Esophagus muscularis mucosa (tissue), 3 donors: ENCODE results near the gene KLF1.

Experiments
- POLR2A ChIP-seq: fragments of 450-650 bp; IDR thresholded peaks from one replicate; pipeline ENCODE4 v1.6.1; 2017; ENCODE audit warnings: antibody characterized with exemption, moderate library complexity, mild to moderate bottlenecking, low read depth
- POLR2AphosphoS5 ChIP-seq, 2 donors: sonication (generic); formaldehyde crosslinking; IDR thresholded peaks; one replicate each; pipeline ENCODE4 v1.6.1; 2017; ENCODE audit warnings: antibody characterized with exemption in 2 of 2
- TF ChIP-seq, protein P1 (sequence below), 3 experiments: fragments of 200-600 bp in 2 of 3; fragments of 450-650 bp in 1 of 3; sonication (generic) in 2 of 3; IDR thresholded peaks; one replicate each; pipeline ENCODE4 v1.5.1; 2017 to 2019; ENCODE audit warnings: antibody characterized with exemption in 3 of 3, mild to moderate bottlenecking in 2 of 3, moderate library complexity in 1 of 3

GRCh38 chr19:12872941-12873890, 13.8 kb downstream of the KLF1 start:
- TF ChIP-seq POLR2A (no peak), POLR2AphosphoS5 (IDR thresholded peaks at IDR 0.05) (no peak)
- TF ChIP-seq, protein P1, sequence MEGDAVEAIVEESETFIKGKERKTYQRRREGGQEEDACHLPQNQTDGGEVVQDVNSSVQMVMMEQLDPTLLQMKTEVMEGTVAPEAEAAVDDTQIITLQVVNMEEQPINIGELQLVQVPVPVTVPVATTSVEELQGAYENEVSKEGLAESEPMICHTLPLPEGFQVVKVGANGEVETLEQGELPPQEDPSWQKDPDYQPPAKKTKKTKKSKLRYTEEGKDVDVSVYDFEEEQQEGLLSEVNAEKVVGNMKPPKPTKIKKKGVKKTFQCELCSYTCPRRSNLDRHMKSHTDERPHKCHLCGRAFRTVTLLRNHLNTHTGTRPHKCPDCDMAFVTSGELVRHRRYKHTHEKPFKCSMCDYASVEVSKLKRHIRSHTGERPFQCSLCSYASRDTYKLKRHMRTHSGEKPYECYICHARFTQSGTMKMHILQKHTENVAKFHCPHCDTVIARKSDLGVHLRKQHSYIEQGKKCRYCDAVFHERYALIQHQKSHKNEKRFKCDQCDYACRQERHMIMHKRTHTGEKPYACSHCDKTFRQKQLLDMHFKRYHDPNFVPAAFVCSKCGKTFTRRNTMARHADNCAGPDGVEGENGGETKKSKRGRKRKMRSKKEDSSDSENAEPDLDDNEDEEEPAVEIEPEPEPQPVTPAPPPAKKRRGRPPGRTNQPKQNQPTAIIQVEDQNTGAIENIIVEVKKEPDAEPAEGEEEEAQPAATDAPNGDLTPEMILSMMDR (IDR thresholded peaks at IDR 0.05), result no peak
